ENCODE measurements around the gene PRR33.
A peak's percentile ranks its signal among the peaks of the same experiment; 100 is the strongest.

PRR33 gene

GRCh38 chr11:1928470-1928890, 36.8 kb upstream of the PRR33 start:
- Histone ChIP-seq H3K4me1 (peaks cover 22% of the 10 kb centered on the region), H3K4me2 (no peak overlapping the region), H3K9ac (no peak overlapping the region), H3K4me3 (no peak overlapping the region), H4K20me1 (no peaks in the 10 kb centered on the region), H3K27ac (no peak overlapping the region), H3K9me3 (no peaks in the 10 kb centered on the region), H3K36me3 (no peaks in the 10 kb centered on the region), H3K27me3 (no peaks in the 10 kb centered on the region; the same call in 1 of the 2 replicates)
- TF ChIP-seq Cebpa-rat (IDR thresholded peaks at IDR 0.05) = no peak

GRCh38 chr11:1927848-1928469, 36.3 kb upstream of the PRR33 start:
- Histone ChIP-seq H3K4me3 (no peak overlapping the region), H3K4me2 (no peak overlapping the region), H3K27ac (no peak overlapping the region), H4K20me1 (no peaks in the 10 kb centered on the region), H3K4me1 (peaks cover 27% of the 10 kb centered on the region), H3K27me3 (no peaks in the 10 kb centered on the region; the same call in 1 of the 2 replicates), H3K9me3 (no peaks in the 10 kb centered on the region), H3K36me3 (no peaks in the 10 kb centered on the region), H3K9ac (no peak overlapping the region)
- TF ChIP-seq Cebpa-rat (IDR thresholded peaks at IDR 0.05) = no peak

DNA sequence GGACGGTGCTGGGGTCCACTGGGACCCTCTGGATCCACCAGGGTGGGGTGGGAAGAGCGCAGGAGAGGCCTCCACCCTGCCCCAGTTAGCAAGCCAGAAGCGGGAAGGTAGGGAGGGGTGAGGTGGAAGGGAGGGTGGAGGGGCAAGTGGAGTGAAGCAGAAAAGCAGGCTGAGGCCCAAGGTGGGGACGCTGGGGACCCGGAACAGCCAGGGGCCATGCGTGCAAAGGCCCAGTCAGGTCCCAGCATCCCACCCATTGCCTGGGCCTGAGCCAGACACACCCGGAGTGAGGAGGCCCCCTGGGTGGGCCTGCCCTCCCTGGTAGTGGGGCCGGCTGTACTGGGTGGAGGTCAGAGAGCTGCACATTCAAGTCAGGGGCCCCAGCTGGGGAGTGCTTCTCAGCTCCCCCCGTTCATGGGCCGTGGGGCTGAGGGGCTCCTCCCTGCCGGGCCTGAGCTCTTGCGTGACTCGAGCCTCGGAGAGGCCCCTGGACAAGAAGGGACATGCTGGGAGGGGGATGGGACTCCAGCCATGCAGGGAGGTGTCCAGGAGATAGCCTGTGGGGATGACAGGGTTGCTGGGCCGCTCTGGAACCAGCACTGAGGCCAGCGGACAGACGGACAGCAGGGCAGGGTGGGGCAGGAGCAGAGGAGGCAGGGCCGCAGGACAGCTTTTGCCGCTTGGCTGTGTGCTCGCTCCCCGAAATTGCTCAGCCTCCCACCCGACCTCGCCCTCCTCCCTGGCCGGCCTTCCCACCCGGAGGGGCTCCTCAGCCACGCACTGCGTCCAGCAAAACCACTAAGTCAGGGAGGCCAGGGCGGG, 35.5 kb upstream of the PRR33 start:
- Histone ChIP-seq H3K4me2 (no peak overlapping the region), H4K20me1 (no peaks in the 10 kb centered on the region), H3K4me1 (peaks cover 33% of the 10 kb centered on the region), H3K27me3 (no peaks in the 10 kb centered on the region; the same call in 1 of the 2 replicates), H3K4me3 (no peak overlapping the region), H3K9ac (no peak overlapping the region), H3K9me3 (no peaks in the 10 kb centered on the region), H3K36me3 (no peaks in the 10 kb centered on the region), H3K27ac (no peak overlapping the region)
- TF ChIP-seq Cebpa-rat (IDR thresholded peaks at IDR 0.05) = no peak

- peaks cover 33% of the 10 kb centered on the region for H3K4me1 ChIP-seq
- H4K20me1 ChIP-seq = no peaks in the 10 kb centered on the region
- no peak overlapping the region for H3K27ac ChIP-seq
- no peak for TF ChIP-seq Cebpa-rat (IDR thresholded peaks at IDR 0.05)
- no peak overlapping the region for H3K4me2 ChIP-seq
- no peaks in the 10 kb centered on the region for H3K36me3 ChIP-seq
- H3K4me3 ChIP-seq = no peak overlapping the region
- H3K27me3 ChIP-seq = no peaks in the 10 kb centered on the region
- no peak overlapping the region for H3K9ac ChIP-seq
- no peaks in the 10 kb centered on the region for H3K9me3 ChIP-seq
These were observed 34.7 kb upstream of the PRR33 start for GRCh38 chr11:1926156-1927025.

- H3K36me3 ChIP-seq = no peaks in the 10 kb centered on the region
- no peaks in the 10 kb centered on the region for H3K27me3 ChIP-seq
- no peak overlapping the region for H3K4me3 ChIP-seq
- no peak for TF ChIP-seq Cebpa-rat (IDR thresholded peaks at IDR 0.05)
- H3K4me2 ChIP-seq = no peak overlapping the region
- H3K9me3 ChIP-seq = no peaks in the 10 kb centered on the region
- H3K4me1 ChIP-seq = peaks cover 38% of the 10 kb centered on the region
- no peak overlapping the region for H3K9ac ChIP-seq
- H3K27ac ChIP-seq = no peak overlapping the region
- H4K20me1 ChIP-seq = no peaks in the 10 kb centered on the region
These were observed 33.9 kb upstream of the PRR33 start for GRCh38 chr11:1925373-1926155.

DNA sequence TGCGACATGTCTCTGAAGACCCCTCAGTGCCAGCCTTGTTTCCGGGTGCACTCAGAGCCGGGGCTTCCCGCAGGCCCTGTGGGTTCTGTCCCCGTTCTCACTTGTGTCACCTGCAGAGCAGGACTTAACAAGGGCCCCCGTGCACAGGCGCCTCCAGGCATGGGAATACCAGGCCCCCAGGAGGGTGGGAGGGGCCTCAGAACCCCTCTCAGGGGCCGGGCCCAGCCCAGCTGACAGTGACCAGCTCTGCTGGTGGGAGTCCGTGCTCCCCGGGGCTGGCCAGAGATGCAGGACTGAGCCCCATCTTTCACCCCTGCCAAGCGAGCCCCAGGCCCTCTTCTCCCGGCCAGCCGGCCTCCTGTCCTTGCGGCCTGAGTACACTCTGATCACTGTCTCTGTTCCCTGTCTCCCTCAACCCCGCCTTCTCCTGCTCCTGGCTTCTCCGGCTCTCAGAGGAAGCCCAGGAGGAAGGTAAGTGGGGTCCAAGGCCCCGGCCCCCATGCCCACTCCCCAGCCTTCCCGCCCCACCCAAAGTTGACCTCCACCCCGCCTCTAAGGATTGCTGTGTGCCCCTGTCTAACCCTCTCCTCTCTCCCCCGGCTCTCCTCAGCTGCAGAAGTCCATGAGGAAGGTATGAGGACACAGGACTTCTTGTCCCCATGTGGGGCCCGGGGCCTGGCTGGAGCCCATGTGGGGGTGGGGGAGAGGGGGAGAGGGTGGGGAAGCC, 33.1 kb upstream of the PRR33 start:
- Histone ChIP-seq H3K27me3 (no peaks in the 10 kb centered on the region), H4K20me1 (no peaks in the 10 kb centered on the region), H3K9me3 (no peaks in the 10 kb centered on the region), H3K4me2 (no peak overlapping the region), H3K27ac (no peak overlapping the region), H3K36me3 (no peaks in the 10 kb centered on the region), H3K4me3 (no peak overlapping the region), H3K4me1 (peaks cover 37% of the 10 kb centered on the region), H3K9ac (no peak overlapping the region)
- TF ChIP-seq Cebpa-rat (IDR thresholded peaks at IDR 0.05) = no peak

- no peak for TF ChIP-seq Cebpa-rat (IDR thresholded peaks at IDR 0.05)
- H3K4me1 ChIP-seq = peaks cover 40% of the 10 kb centered on the region
- H3K9me3 ChIP-seq = no peaks in the 10 kb centered on the region
- no peak overlapping the region for H3K9ac ChIP-seq
- H3K27ac ChIP-seq = no peak overlapping the region
- no peak overlapping the region for H3K4me2 ChIP-seq
- no peaks in the 10 kb centered on the region for H3K36me3 ChIP-seq
- H4K20me1 ChIP-seq = no peaks in the 10 kb centered on the region
- H3K27me3 ChIP-seq = no peaks in the 10 kb centered on the region
- no peak overlapping the region for H3K4me3 ChIP-seq
These were observed 32.5 kb upstream of the PRR33 start for GRCh38 chr11:1924181-1924580.

GRCh38 chr11:1923201-1923956, 31.7 kb upstream of the PRR33 start:
- H3K27me3 ChIP-seq = no peaks in the 10 kb centered on the region
- no peaks in the 10 kb centered on the region for H4K20me1 ChIP-seq
- H3K9ac ChIP-seq = no peak overlapping the region
- H3K4me2 ChIP-seq = peak overlapping the region; percentile 80
- H3K4me3 ChIP-seq = no peak overlapping the region
- peak overlapping the region; percentile 64 for H3K27ac ChIP-seq
- H3K4me1 ChIP-seq = peaks cover 47% of the 10 kb centered on the region
- no peak for TF ChIP-seq Cebpa-rat (IDR thresholded peaks at IDR 0.05)
- H3K36me3 ChIP-seq = no peaks in the 10 kb centered on the region
- no peaks in the 10 kb centered on the region for H3K9me3 ChIP-seq
